Measurements from ENCODE around the gene FAM111A. TPM values are rescaled to one million over a fixed set of nuclear protein-coding genes. Genes with fewer than 3 reads are reported as not detected.

The FAM111A gene
- total and polyA plus RNA-seq, 9 of the 15 experiments (the other 6 are each of a cell fraction or from before 2014, with no cell fraction given) = 14.8 to 30.6 (median 20.1) TPM

GRCh38 chr11:59201353-59201752 lies 58.7 kb downstream of the FAM111A start (continued):
- no peak for TF ChIP-seq CEBPZ (IDR thresholded peaks at IDR 0.05; ENCODE audit: borderline replicate concordance, low read depth, low read length)
- no peak for TF ChIP-seq ZBTB26 (CRISPR knock-in tag; IDR thresholded peaks at IDR 0.05)
- no peak for TF ChIP-seq ZNF699 (CRISPR knock-in tag; IDR thresholded peaks at IDR 0.05; ENCODE audit: insufficient replicate concordance)
- peak; percentile 50; the same call in 1 of the 2 replicates for TF ChIP-seq NR2C1 (IDR thresholded peaks at IDR 0.05)
- TF ChIP-seq NR2C1 (tag; IDR thresholded peaks at IDR 0.05) = peak; percentile 63
- TF ChIP-seq TCF3 (CRISPR knock-in tag; IDR thresholded peaks at IDR 0.05) = peak; percentile 31
- no peak for TF ChIP-seq SIN3A (IDR thresholded peaks at IDR 0.05; ENCODE audit: borderline replicate concordance in 2 of 2, control insufficient read depth in 1 of 2, low read depth in 2 of 2, low read length in 2 of 2)
- TF ChIP-seq ARID4B (CRISPR knock-in tag; IDR thresholded peaks at IDR 0.05) = no peak
- TF ChIP-seq HMG20B (CRISPR knock-in tag; IDR thresholded peaks at IDR 0.05) = no peak
- TF ChIP-seq TARDBP (IDR thresholded peaks at IDR 0.05) = no peak
- no peak for TF ChIP-seq ZNF384 (IDR thresholded peaks at IDR 0.05; ENCODE audit: low read depth, low read length)
- TF ChIP-seq IFI16 (CRISPR knock-in tag; IDR thresholded peaks at IDR 0.05) = no peak
- TF ChIP-seq CBFA2T3 (IDR thresholded peaks at IDR 0.05) = peak; percentile 45
- no peak for TF ChIP-seq PKNOX1 (IDR thresholded peaks at IDR 0.05)
- no peak for TF ChIP-seq E2F8 (IDR thresholded peaks at IDR 0.05; ENCODE audit: low read depth, partially characterized antibody)
